HuH-7.5 (cell line): ENCODE results near the gene ADGRL1.
"Not testable (repeated sequence)": the region's sequence is repeated elsewhere in the genome, so short reads cannot be mapped to it uniquely, and the experiment has no call there.

ENCODE experiments used
- DNase-seq: peaks from one replicate; pipeline ENCODE4 v3.0.0; 2011; ENCODE audit warnings: low spot score

Gene ADGRL1

DNA sequence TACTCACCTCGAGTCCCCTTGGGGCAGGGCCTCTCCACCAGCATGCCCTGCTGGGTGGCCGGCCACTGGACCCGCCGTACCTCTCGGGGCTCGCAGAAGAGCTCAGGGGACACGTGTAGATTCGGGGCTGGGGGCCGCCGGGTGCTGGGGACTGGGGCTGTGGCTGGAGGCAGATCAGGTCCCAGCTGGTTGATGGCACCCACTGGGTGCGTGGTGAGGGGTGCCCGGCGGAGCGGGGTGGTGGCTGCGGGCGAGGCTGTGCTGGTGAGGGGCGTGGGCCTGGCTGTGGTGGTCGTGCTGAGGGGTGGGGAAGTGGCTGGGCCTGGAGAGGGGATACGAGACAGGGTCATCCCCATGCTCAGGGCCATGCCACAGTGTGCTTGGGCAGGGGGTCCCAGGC, 44.7 kb downstream of the ADGRL1 start:
- no peak for DNase-seq

GRCh38 chr19:14160017-14160703, 45.8 kb downstream of the ADGRL1 start:
- no peak for DNase-seq

- no peak for DNase-seq
These were observed 46.9 kb downstream of the ADGRL1 start for GRCh38 chr19:14159059-14159458.

DNA sequence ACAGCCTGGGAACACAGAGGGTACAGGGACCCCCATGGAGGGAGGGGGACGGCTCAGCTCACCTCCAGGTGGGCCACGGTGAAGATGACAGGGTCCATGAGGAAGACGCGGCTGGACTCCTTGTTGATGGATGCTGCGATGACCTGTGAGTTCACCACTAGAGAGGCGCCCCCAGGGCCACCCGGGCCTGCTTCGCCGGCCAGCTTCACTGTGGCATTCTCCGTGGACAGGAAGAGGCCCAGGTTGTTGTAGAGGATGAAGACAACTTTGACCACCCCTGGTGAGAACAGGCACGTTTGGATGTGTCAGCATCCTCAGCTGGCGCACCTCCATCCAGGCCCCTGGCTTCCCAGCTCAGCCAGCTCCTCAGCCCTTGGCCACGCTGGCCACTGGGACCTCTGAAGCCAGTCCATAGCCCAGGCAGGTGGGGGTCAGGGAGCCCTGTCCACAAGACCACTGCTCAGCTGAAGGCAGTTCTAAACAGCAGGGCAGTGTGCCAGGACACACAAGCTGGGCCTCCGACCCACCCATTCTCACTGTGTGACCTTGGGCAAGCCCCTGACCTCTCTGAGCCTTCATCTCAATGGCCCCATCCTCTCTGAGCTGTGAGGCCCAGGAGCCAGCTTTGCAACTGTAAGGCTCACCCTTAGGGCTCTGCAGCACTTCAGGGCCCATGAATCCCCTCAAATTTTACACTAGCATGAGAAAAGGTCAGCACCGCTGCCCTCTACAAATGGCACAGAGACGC, 47.5 kb downstream of the ADGRL1 start:
- no peak for DNase-seq

- no peak for DNase-seq
These were observed 48.8 kb downstream of the ADGRL1 start for GRCh38 chr19:14156971-14157717.

- DNase-seq: no peak
These were observed 49.8 kb downstream of the ADGRL1 start for GRCh38 chr19:14156122-14156521.

DNA sequence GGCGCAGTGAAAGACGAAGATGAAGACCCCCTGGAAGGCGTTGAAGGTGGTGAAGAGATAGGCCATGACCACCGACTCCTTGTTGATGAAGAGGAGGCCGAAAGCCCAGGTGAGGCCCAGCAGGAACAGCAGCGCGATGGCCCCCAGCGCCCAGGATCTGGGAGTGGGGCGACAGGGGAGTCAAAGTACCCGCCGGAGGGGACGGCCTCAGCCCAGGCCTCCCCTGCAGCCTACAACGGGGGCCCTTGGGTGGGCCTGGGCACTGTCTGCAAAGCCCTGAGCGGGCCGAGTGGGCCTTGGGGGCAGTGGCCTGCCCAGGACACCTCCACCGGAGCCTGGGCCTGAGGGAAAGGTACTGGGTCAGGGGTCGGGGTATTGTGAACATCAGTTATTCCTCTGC, 50.6 kb downstream of the ADGRL1 start:
- no peak for DNase-seq

GRCh38 chr19:14152713-14153112, 53.3 kb downstream of the ADGRL1 start:
- no peak for DNase-seq

GRCh38 chr19:14150770-14151661, 55.0 kb downstream of the ADGRL1 start:
- DNase-seq: no peak

- no peak for DNase-seq
These were observed 55.8 kb downstream of the ADGRL1 start for GRCh38 chr19:14150041-14150769.

DNA sequence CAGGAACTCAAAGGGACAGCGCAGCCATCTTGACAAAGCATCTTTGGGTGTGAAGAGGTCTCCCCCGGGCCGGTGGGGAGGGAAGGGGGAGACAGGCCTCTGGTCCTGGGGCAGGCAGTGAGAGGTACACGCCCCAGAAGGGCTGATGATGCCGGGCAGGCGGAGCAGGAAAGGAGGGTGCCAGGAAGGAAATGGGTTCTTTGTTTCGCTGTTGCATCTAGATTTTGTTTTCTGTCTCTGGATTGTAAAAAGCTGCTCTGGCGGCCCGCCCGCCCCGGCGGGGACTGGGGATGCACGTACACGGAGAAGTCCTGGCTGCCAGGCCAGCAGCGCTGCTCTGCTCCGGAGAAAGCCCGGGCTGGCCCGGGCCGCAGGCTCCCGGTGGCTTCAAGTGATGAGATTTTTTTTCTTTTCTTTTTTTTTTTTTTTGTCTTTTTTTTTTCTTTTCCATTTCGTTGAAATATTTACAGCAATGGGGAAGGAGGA, 56.4 kb downstream of the ADGRL1 start:
- no peak for DNase-seq

DNA sequence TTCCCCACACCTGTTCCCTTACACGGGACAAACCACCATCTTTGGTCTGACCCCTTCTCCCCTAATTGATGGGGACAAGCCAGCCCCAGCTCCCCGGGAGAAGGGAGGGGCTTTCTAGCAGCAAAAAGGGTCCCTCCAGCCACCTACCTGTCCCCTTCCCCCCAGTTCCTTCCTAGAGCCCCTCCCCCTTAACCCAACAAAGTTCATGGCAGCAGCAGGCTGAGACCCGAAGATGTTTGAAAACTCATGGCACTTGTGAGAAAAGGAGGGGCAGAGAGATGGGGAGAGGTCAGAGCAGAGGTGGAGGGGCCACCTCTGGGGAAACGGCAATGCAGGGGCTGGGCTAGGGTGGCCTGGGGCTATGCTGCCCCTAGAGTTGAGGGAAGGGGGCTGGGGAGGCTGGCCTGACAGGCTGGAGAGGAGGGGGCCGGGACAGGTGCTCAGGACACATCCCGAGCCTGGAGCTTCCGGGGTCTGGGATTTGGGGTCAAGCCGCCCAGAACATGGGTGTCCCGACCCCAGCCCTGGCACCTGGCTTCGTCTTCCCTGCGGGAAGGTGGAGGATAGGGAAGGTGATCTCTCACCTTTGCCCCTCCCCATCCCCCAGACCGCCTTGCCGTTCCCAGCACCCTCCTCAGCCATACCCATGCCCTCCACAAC, 57.1 kb downstream of the ADGRL1 start:
- DNase-seq: no peak

- DNase-seq: peak; percentile 95
These were observed 58.0 kb downstream of the ADGRL1 start for GRCh38 chr19:14147797-14148605.

GRCh38 chr19:14146789-14147216, 59.2 kb downstream of the ADGRL1 start:
- DNase-seq: no peak

DNA sequence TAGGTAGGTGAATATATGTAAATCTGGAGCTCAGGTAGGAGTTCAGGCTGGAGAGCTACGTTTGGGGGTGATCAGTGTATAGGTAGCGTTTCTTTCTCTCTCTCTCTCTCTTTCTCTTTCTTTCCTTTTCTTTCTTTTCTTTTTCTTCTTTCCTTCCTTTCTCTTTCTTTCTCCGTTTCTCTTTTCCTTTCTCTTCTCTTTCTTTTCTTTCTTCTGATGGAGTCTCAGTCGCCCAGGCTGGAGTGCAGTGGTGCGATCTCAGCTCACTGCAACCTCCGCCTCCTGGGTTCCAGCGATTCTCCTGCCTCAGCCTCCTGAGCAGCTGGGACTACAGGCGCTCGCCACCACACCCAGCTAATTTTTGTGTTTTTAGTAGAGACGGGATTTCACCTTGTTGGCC, 59.8 kb downstream of the ADGRL1 start:
- DNase-seq: not testable (repeated sequence)

DNA sequence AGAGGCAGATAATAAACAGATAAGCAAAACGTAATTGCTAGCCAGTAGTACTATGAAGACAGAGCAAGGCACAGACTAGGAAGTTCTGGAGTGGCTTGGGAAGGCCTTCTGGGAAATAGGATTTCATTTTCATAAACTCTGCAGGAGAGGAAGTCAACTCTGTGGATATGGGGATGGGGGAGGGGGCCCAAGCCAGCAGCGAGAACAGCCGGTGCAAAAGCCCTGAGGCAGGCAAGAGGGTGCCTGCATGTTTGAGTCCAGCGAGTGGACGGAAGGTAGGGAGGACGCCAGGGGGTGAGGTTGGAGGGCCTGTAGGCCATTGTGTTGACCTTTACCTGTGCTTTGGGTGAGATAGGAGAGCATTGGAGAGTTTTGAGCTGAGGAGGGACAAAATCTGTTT, 60.6 kb downstream of the ADGRL1 start:
- no peak for DNase-seq

GRCh38 chr19:14142262-14143190, 63.4 kb downstream of the ADGRL1 start:
- DNase-seq: no peak

DNA sequence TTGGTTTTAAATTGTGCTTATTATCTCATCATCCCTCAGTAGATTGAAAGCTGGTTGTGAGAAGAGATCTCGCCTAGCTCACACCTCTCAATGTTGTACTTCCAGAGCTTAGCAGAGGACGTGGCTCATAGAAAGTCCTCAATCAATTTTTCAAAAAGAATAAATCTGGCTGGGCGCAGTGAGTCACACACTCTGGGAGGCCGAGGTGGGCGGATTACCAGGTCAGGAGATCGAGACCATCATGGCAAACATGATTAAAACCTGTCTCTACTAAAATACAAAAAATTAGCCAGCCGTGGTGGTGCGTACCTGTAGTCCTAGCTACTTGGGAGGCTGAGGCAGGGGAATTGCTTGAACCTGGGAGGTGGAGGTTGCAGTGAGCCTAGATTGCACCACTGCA, 64.9 kb downstream of the ADGRL1 start:
- no peak for DNase-seq

DNA sequence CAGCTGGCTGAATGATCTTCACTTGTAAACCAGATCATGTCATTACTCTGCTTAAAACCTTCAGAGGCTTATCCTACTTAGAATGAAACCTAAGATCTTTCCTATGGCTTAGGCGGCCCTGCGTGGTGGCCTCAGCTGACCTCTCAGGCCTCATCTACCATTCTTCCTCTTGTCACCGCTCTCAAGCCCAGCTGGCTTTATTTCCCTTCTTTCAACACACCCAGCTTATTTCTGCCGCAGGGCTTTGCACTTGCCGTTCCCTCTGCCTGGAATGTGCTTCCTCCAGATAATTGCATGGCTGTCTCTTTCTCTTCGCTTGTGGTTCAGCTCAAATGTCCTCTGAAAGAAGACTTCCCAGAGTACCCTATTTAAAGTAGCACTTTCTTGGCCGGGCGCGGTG, 66.0 kb downstream of the ADGRL1 start:
- DNase-seq: no peak
